Measurements from ENCODE around the gene CLEC18C. TPM values are rescaled to one million over a fixed set of nuclear protein-coding genes. Genes with fewer than 3 reads are reported as not detected.
"Not testable (repeated sequence)": the region's sequence is repeated elsewhere in the genome, so short reads cannot be mapped to it uniquely, and the experiment has no call there.

CLEC18C gene
- total and polyA plus RNA-seq, 2 donors: 0.04 TPM; not detected in 1

DNA sequence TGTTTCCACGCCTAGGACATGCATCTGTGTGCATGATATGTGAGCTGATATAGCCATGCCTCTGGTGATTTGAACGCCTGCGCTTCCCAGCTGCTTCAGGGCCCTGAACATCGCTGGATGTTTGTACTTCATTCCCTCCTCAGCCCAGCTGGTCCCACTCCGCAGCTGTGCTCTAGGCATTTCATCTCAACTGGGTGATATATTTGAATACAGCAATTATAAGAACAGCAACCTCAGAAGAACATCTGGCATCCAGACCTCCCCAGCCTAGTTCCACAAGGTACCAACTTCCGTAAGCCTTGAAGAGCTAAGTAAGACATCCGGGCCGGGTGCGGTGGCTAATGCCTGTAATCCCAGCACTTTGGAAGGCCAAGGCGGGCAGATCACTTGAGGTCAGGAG, 6.9 kb upstream of the CLEC18C start:
- DNase-seq (ENCODE audit: extremely low spot score); H3K27ac ChIP-seq (ENCODE audit: low read depth); H3K4me3 ChIP-seq (ENCODE audit: low read depth, low read length); H3K36me3 ChIP-seq (ENCODE audit: insufficient read depth); H3K4me1 ChIP-seq (ENCODE audit: insufficient read depth): not testable (repeated sequence)
- WGBS: 65% methylated on average over 5 of the region's 10 CpGs

- H3K27ac ChIP-seq (ENCODE audit: low read depth): not testable (repeated sequence)
Measured at GRCh38 chr16:70173916-70174315, 329 bp downstream of the CLEC18C start.

DNA sequence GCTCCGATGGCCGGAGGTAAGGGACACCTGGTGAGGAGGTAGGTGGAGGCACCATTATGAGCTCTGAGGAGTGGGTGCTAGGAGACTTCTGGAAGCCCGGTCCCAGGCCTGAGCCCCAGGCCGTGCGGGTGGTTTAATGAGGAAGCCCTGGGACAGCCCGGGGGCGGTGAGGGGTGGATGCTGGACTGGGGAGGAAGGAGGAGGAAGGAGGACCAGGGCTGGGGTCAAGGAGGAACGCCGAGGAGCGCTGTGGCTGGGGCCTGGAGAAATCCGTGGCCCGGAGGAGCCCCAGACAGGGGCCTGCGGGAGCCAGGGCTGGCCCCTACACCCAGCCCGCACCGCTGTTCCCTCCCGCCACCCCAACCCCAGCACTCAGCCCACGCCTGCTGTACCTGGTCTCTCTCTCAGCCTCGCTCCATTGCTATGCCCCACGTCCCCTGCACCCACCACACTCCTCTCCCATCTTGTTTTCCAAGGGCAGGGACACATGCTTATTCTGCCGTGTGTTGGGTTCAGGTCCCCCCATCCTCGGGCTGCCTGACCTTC, 873 bp downstream of the CLEC18C start:
- WGBS: 59% methylated on average over 6 of the region's 21 CpGs
- not testable (repeated sequence) for H3K4me1 ChIP-seq (ENCODE audit: insufficient read depth); H3K36me3 ChIP-seq (ENCODE audit: insufficient read depth); H3K4me3 ChIP-seq (ENCODE audit: low read depth, low read length); DNase-seq (ENCODE audit: extremely low spot score); H3K27ac ChIP-seq (ENCODE audit: low read depth)

More at GRCh38 chr16:70173916-70174315, 329 bp downstream of the CLEC18C start:
- H3K36me3 ChIP-seq (ENCODE audit: insufficient read depth); H3K4me1 ChIP-seq (ENCODE audit: insufficient read depth); DNase-seq (ENCODE audit: extremely low spot score); H3K4me3 ChIP-seq (ENCODE audit: low read depth, low read length): not testable (repeated sequence)
- 46% methylated on average over 7 of the region's 15 CpGs for WGBS

- H3K4me3 ChIP-seq (ENCODE audit: low read depth, low read length); H3K36me3 ChIP-seq (ENCODE audit: insufficient read depth); DNase-seq (ENCODE audit: extremely low spot score); H3K4me1 ChIP-seq (ENCODE audit: insufficient read depth); H3K27ac ChIP-seq (ENCODE audit: low read depth): not testable (repeated sequence)
- WGBS: 9% methylated on average over 27 of the region's 71 CpGs
Measured at GRCh38 chr16:70187858-70188607, 14.4 kb downstream of the CLEC18C start.

DNA sequence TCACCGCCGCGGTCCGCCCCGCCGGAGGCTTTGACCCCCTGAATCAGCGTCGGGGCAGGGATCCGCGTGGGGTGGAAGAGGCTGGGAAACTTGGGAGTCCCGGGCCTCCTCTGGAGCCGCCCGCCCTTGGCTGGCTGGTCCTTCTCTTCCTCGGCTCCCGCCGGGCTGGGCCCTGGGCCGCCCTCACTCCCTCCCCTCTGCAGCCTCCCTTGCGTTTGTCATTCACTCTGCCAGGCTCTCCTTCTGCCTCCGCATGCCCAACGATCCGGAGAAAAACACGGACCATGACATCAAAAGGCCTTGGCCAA, 15.0 kb downstream of the CLEC18C start:
- not testable (repeated sequence) for H3K27ac ChIP-seq (ENCODE audit: low read depth)

DNA sequence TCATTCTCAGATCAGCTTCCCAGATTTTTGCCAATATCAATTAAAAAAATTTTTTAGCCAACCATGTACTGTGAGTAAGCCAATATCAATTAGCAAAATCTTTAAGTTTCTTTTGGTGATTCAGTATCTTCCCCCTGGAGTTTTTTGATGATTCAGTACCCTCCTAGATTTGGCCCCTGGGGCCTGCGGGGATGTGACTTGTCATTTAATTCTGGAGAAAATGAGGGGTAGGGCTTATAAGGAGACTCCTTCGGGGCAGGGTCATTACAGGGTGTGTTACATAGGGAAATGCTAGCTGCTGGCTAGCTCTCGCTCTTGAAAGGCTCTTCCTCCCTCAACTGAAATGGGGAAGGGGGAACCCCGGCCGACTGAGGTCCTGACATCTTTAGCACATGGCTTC, 17.0 kb downstream of the CLEC18C start:
- H3K4me1 ChIP-seq (ENCODE audit: insufficient read depth); H3K27ac ChIP-seq (ENCODE audit: low read depth); H3K36me3 ChIP-seq (ENCODE audit: insufficient read depth); H3K4me3 ChIP-seq (ENCODE audit: low read depth, low read length); DNase-seq (ENCODE audit: extremely low spot score): not testable (repeated sequence)
- WGBS: no CpG with 5 or more reads among the region's 5 CpGs

More for the DNA sequence above, 15.0 kb downstream of the CLEC18C start:
- not testable (repeated sequence) for H3K36me3 ChIP-seq (ENCODE audit: insufficient read depth); H3K4me3 ChIP-seq (ENCODE audit: low read depth, low read length); DNase-seq (ENCODE audit: extremely low spot score); H3K4me1 ChIP-seq (ENCODE audit: insufficient read depth)
- WGBS: under 1% methylated on average over 13 of the region's 22 CpGs

DNA sequence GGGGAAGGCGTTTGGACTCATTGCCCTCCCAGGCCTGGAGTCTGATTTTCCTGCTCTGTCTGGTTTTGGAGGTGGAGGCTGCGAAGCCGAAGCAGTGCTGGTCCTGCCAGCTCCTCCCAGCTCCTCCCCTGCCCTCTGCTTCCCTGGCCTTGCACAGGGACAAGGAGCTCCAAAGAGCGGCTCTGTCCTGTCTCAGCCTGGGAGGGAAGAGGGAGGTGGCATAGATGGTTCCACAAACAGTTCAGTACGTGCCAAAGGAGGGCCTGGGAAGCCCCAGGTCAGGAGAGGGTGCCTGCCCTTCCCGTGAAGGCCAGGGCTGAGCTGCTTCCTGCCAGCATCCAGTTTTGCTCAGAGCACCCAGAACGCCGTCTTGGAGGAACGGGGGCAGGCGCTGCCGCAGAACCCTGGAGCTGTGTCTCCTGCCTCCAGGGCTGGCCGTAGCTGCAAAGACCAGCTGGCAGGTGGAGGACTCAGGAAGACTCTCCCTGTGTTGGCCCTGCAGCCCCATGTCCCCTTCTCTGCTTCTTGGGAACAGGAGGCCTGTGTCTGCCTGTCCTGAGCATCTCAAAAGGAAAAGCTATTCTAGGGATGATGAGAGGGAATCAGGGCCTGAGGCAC, 23.2 kb downstream of the CLEC18C start:
- H3K4me3 ChIP-seq (ENCODE audit: low read depth, low read length); DNase-seq (ENCODE audit: extremely low spot score); H3K36me3 ChIP-seq (ENCODE audit: insufficient read depth); H3K27ac ChIP-seq (ENCODE audit: low read depth); H3K4me1 ChIP-seq (ENCODE audit: insufficient read depth): not testable (repeated sequence)
- WGBS: 44% methylated on average over 8 of the region's 12 CpGs

- WGBS: 72% methylated on average over 7 of the region's 7 CpGs
- H3K36me3 ChIP-seq (ENCODE audit: insufficient read depth); DNase-seq (ENCODE audit: extremely low spot score); H3K4me1 ChIP-seq (ENCODE audit: insufficient read depth); H3K4me3 ChIP-seq (ENCODE audit: low read depth, low read length); H3K27ac ChIP-seq (ENCODE audit: low read depth): not testable (repeated sequence)
Measured at GRCh38 chr16:70197611-70198010, 24.0 kb downstream of the CLEC18C start.

GRCh38 chr16:70198230-70198629, 24.6 kb downstream of the CLEC18C start:
- H3K4me1 ChIP-seq (ENCODE audit: insufficient read depth); H3K4me3 ChIP-seq (ENCODE audit: low read depth, low read length); H3K36me3 ChIP-seq (ENCODE audit: insufficient read depth); H3K27ac ChIP-seq (ENCODE audit: low read depth); DNase-seq (ENCODE audit: extremely low spot score): not testable (repeated sequence)
- WGBS: 85% methylated on average over 9 of the region's 9 CpGs

DNA sequence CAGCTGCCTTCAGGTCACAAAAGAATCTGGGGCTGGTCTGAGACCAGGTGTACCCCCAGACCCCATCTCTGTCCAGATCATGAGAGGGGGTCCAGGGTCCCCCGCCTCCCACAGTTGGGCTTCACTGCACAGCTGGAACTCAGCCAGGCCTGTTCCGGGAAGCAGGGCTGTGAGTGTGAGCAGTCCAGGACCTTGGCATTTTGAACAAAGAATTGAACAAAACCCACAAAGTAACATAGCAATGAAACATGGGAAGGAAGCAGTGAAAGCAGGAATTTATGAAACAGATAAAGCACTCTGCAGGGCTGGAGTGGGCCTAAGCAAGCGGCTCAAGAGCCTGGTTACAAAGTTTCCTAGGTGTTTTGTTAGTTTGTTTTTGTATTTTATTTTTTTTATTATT, 25.1 kb downstream of the CLEC18C start:
- H3K36me3 ChIP-seq (ENCODE audit: insufficient read depth); H3K4me1 ChIP-seq (ENCODE audit: insufficient read depth); H3K4me3 ChIP-seq (ENCODE audit: low read depth, low read length); DNase-seq (ENCODE audit: extremely low spot score); H3K27ac ChIP-seq (ENCODE audit: low read depth): not testable (repeated sequence)
- 50% methylated on average over 3 of the region's 3 CpGs for WGBS

DNA sequence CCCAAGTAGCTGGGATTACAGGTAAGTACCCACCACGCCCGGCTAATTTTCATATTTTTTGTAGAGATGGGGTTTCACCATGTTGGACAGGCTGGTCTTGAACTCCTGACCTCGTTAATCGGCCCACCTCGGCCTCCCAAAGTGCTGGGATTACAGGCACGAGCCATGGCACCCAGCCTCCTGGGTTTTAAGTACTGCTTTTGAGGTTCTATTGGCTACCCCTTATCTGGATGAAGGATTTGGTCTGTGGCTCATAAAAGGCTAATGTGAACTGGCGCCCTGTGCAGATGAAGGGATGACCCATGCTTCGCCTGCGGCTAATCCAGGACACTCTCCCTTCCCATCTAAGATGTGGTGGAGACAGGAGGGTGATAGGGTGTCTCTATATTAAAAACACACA, 25.6 kb downstream of the CLEC18C start:
- H3K4me1 ChIP-seq (ENCODE audit: insufficient read depth); H3K27ac ChIP-seq (ENCODE audit: low read depth); DNase-seq (ENCODE audit: extremely low spot score); H3K36me3 ChIP-seq (ENCODE audit: insufficient read depth); H3K4me3 ChIP-seq (ENCODE audit: low read depth, low read length): not testable (repeated sequence)
- WGBS: 55% methylated on average over 9 of the region's 9 CpGs

DNA sequence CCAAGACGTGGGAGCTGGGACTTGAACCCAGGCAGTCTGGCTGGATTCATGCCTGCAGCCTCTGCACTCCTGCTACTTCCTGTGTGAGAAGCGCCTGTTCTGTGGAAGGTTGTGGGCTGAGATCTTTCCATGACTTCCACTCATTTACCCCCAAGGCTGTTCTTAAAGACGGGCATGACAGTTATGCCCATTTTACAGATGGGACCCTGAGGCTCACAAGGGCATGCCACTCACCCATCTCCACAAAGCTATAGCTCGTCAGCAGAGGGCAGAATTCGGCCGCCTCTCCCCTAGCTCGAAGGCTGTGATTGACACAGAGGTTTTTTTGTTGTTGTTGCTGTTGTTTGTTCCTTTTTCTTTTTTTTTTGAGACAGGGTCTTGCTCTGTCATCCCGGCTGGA, 26.5 kb downstream of the CLEC18C start:
- 85% methylated on average over 8 of the region's 8 CpGs for WGBS
- not testable (repeated sequence) for H3K27ac ChIP-seq (ENCODE audit: low read depth); DNase-seq (ENCODE audit: extremely low spot score); H3K36me3 ChIP-seq (ENCODE audit: insufficient read depth); H3K4me3 ChIP-seq (ENCODE audit: low read depth, low read length); H3K4me1 ChIP-seq (ENCODE audit: insufficient read depth)

DNA sequence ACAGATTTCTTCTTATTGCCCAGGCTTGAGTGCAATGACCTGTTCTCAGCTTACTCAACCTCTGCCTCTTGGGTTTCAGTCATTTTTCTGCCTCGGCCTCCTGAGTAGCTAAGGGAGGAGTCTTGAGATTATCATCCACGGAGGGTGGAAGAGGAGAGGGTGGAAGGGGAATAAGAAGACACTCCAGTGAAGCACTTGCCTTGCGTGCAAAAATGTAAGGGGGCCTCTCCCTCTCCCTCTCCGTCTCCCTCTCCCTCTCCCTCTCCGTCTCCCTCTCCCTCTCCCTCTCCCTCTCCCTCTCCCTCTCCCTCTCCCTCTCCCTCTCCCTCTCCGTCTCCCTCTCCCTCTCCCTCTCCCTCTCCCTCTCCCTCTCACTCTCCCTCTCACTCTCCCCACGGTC, 29.9 kb downstream of the CLEC18C start:
- H3K36me3 ChIP-seq (ENCODE audit: insufficient read depth); H3K4me3 ChIP-seq (ENCODE audit: low read depth, low read length); H3K27ac ChIP-seq (ENCODE audit: low read depth); DNase-seq (ENCODE audit: extremely low spot score); H3K4me1 ChIP-seq (ENCODE audit: insufficient read depth): not testable (repeated sequence)
- WGBS: 66% methylated on average over 3 of the region's 7 CpGs

DNA sequence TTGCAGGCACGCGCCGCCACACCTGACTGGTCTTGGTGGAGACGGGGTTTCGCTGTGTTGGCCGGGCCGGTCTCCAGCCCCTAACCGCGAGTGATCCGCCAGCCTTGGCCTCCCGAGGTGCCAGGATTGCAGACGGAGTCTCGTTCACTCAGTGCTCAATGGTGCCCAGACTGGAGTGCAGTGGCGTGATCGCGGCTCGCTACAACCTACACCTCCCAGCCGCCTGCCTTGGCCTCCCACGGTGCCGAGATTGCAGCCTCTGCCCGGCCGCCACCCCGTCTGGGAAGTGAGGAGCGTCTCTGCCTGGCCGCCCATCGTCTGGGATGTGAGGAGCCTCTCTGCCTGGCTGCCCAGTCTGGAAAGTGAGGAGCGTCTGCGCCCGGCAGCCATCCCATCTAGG, 30.4 kb downstream of the CLEC18C start:
- 95% methylated on average over 16 of the region's 29 CpGs for WGBS
- H3K4me1 ChIP-seq (ENCODE audit: insufficient read depth); DNase-seq (ENCODE audit: extremely low spot score); H3K27ac ChIP-seq (ENCODE audit: low read depth); H3K4me3 ChIP-seq (ENCODE audit: low read depth, low read length); H3K36me3 ChIP-seq (ENCODE audit: insufficient read depth): not testable (repeated sequence)
